NCI-H2107 treated with DMSO at 0.1 percent for 48 hours (cell line): ENCODE data around the gene PRR7.

Experiments
- DNase-seq: peaks from one replicate; lab custom pipeline; 2025; ENCODE audit not compliant: unreplicated experiment; lab: John Stamatoyannopoulos, UW

The PRR7 gene

DNA sequence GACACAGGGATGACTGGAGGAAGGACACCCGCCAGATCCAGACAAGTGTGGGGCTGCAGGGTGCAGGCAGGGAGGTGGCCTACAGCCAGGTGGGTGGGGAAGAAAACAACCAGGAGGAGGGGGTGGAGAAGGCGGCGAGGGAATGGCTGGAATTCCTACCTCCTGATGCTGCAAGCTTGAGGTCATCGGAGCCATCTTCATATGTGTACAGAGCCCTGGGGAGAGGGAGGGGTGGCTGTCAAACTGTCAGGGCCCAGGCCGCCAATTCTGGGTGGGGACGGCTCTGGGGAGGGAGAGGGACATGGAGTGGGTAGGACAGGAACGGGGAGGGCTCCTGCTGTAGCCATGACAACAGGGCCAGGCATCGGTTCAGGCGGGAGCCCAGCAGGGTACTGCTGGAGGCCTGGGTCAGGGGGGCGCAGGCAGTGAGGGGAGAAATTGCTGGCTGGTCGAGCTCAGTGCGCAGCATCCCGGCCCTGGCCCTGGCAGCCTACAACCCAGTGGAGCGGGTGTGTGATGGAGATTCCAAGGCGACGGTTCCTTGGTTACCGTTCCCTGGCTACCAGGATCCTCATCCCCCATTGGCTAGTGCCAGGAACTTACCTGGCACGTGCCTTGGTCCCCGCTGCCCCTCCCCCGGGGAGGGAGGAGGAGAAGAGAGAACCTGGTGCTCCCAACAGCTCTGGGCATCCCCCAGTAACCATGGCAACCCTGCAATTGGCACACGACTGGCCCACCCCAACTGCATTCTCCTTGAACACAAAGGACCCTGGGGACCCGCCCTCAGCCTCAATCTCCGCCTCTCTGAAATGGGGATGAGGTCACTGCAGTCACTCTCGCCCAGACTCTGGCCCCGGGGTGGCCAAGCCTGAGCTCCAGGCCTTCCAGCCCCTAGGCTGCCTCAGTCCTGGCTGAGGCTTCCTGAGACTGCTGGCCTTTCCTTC lies 22.3 kb downstream of the PRR7 start:
- DNase-seq = no peak

DNA sequence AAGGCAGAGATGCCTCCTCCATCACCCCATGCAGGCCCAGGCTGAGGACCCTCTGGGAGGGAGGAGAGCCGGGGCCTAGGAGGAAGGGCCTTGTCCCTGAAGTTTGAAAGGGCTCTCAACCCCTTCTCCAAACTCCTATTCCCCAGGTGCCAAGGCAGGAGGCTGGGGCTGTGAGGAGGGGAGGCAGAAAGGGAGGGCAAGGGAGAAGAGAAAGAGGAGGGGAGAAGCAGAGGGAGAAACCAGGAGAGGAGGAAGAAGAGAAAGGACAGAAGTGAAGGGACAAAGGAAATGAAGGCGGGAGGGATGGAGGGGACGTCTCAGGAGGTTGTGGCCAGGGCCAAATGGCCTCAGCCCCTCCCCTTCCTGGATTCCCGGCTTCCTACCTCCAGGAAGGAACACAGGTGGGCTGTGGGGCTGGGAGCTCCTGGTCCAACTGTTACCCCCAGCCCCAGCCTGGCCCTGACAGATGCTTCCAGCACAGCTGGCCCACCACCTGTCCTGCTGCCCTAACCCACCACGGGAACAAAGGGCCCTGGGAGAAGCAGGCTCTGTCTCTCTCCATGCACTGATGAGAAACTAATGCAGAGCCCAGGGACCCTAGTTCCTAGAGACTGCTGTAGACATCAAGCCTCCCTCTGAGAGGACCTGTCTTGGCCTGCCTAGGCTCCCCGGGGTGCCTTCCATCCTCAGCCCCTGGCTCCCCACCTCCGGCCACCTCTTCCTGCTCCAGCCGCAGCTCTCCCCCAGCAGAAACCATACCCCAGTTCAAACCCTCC lies 23.3 kb downstream of the PRR7 start:
- DNase-seq = no peak

DNA sequence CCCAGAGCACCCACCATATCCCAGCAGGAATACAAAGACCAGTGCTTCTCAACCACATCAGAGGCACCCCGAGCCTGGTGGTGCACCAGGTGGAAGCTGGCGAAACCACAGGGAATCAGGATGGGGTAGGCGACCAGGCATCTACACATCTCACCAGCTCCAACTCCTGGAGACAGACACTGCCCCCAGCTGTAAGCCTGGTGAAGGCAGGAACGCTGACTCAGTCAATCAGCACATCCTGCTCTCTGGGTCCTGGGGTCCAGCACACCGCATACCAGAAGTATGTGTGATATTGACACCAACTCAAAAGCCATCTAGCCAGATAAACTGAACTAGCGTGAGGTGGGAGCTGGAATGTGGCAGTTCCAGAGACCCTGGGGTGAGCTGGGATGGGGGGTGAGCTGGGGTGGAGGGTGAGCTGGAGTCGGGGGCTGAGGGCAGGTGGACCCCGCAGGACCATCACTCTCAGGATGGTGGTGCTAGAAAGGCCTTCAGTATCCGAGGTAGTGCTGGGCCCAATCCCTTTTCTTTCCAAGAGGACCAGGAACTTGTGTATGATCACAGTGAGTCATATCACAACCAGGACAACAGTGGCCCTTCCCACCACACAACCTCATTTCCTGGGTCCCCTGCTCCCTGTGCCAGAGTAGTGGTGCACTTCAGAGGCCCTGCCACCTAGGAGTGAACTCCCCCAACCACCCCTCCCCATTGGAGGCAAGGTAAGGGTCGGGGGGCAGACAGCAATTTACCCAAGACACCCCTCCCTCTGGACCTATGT lies 24.3 kb downstream of the PRR7 start:
- DNase-seq = no peak

DNA sequence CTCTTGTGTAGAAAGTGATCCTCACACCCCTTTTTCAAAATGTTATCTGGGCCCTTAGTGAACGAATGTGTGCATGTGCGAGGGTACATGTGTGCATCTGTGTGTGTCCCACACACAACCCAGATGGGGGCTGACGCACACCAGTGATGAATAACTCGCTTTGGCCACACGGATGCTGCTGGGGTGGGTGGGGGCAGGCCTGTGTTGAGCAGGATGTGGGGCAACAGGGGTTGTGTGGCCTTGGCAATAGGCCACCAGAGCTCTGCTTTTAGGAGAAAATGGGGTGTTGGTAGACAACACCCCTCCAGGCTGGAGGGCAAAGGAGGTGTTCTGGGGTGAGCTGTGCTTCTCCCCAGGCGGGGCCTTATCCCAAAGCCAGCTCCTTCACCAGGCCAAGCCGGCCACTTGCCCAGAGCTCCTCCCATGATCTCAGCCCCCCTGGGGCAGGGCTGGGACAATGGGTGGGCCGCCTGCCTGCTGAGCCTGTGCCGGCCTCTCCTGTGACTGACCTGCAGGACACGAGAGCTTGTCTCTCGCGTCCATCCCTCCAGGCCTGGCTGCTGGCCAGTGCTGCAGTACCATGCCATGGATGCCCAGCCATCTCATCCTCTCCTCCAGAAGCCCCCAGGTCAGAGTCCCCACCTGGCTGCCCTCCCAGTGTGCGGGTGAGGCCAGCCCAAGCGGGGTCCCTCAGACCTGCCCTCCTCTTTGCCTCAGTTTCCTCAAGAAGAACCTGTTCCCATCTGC lies 25.2 kb downstream of the PRR7 start:
- DNase-seq = no peak

DNA sequence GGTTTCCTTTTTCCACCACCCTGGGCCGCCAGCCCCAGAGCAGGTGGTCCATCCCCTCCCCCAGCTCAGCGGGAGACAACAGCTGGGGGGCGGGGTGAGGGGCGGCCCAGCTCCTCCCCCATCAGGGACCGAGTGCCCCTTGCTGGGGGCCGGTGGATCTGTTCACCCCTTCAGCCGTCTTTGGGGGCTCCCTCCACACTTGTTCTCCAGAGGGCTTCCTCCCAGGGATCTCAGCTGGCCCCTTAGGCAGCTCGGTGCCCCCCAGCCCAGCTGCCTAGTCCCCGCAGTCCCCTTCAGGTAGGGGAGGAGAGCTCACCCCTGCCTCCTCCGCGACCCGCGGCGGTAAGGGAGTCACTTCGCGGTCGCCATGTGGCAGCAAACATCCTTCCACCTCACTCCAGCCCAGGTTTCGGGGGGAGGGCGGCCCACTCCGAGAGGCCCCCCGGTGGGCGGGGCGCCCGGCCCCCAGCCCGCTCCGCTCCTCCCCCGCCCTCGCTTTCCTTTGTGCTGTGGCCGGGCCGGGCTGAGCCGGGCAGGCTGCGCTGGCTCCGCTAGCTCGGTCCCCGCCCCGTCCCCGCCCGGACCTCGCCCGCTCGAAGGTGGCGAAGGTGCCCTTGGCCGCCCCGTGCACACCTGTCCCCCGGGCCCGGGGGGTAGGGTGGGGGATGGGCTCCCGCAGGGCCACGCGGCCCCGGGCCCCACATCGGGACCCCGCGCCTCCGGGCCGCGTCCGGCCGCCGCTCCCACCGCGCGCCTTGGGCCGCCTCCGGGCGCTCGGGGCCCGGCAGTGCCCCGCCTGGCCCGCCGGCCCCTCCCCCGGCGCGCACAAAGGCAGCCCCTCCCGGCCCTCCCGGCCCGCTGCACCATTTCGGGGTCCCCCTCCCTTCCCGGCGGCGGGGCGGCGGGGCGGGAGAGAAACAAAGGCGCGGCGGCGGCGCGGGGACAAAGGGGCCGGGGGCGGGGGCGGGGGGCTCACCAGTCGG lies 26.1 kb downstream of the PRR7 start:
- no peak for DNase-seq

GRCh38 chr5:177473443-177474001 lies 26.9 kb downstream of the PRR7 start, which contains the start of gene DBN1:
TSS of gene DBN1 (minus strand) at chr5:177473634. CDS start at chr5:177473521, 113 bp downstream.
- no peak for DNase-seq

DNA sequence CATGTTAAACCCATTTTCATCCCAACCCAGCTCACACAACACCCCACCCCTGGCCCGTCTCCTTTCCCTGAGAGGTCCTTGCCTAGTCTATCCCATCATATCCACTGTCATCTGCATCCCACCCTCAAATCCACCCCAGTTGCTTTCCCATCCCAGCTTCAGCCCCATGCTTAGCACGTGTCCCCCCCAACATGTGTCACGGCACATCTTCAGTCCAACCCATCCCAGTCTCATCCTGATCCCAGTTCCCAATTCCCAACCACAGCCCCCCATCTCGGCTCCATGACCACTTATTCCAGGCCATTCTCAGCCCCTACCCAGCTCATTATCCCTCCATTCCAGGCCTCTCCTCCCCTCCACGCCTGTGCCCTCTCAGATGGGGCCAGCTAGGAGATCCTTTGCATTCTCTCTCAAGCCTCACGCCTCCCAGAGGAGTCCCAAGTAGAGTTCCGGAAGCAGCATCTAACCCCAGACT lies 27.4 kb downstream of the PRR7 start:
- no peak for DNase-seq

GRCh38 chr5:177474846-177475562 lies 28.4 kb downstream of the PRR7 start:
- no peak for DNase-seq

DNA sequence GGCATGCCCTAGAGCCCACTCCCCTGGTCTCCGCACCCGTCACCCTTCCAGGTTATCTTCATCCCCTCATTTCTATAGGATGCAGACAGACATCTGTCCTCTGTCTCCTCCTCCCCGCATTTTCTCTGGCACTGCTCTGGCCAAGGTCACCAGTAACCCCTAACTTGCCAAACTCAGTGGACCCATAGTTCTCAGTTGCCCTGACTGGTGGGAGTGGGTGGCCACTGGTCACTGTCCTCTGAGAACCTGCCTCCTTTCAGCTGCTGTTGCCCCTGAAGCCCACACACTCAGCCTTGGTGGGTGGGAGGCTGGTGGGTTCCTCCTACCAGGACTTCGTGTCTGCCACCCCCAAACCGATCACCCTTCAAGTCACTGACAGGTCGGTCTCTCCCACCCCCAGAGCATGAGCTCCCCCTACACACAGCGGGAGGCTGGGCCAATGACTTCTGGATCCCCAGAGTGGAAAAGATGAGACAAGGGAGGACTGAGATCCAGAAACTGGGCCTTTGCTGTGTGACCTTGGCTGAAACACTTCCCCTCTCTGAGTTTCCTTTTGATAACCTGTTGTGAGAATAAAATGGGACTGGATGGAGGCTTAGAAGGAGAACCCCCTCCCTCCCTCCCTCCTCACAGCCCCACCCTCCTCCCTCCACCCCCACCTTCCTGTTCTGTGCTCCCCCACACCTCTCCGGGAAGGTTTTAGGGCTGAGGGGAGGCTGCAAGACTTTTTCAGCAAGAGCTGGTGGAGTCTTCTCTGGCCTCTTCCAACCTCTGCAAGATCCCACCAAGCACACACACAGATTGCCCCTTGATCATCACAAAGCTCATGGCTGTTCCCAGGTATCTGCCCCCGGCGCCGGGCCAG lies 29.2 kb downstream of the PRR7 start:
- no peak for DNase-seq

DNA sequence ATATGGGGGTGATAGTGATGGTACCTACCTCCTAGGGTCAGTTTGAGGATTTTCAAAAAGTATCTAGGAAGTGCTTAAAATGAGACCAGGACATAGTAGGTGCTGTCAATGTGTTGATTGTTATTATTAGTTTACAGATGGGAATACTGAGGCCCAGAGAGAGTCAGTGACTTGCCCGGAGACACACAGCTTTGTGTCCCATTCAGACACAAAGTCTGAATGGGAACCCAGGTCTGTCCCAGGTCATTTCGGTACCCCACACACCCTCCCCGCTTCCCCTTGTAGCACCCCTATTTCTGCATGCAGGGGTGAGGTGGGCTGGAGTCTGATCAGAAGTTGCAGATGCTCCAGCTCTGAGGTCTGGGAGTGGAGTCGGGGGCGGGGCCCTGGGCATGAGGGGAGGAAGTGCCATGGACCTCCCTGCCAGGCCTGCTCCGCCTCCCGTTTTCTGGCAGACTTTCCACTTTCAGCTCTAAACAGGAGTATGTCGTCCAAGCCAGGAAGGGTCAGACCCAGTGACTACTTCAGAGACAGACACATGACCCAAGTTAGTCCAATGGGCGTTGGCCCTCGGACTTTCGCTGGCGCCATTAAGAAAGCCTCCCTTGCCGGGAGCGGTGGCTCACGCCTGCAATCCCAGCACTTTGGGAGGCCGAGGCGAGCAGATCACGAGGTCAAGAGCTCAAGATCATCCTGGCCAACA lies 30.1 kb downstream of the PRR7 start:
- DNase-seq = no peak

- DNase-seq = no peak
Observed at GRCh38 chr5:177477701-177478477, 31.3 kb downstream of the PRR7 start.

DNA sequence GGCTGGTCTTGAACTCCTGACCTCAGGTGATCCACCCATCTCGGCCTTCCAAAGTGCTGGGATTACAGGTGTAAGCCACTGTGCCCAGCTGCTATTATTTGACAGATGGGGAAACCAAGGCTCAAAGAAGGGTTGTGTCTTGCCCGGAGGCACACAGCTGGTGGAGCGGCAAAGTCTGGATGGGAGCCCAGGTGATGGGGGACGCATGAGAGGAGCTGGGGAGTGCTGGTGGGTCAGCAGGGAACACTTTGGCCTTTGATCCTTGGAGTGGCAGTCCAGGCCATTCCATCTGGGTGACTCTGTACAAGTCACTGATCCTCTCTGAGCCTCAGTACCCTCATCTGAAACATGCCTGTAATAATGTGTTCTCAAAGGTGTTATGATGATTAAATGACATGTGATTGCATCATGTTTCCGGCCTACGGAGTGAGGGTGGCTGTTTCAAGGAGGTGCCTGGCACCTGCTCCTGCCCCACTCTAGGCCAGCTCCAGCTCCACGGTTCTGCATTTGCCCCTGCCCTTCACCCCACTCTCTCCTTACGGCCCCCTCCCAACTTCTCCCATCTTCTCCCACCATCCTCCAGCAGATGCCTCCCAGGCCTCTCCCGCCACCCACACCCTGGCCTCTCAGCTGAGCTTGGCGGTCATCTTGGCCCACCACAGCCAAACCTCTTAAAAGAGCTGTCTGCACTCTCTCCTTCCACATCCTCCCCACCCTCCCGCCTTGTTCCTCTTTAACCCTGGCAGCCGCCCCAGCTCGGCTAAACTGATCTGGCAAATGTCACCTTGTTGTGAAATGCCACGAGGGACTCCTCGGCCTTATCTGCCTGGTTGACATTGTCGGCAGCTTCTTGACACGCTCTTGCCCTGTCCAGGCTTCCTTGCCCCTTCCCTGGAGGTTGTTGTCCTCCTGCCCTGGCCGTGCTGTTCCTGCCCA lies 32.4 kb downstream of the PRR7 start:
- peak; percentile 15 for DNase-seq

GRCh38 chr5:177479774-177480173 lies 33.2 kb downstream of the PRR7 start:
- no peak for DNase-seq

- no peak for DNase-seq
Observed at GRCh38 chr5:177482359-177482795, 35.8 kb downstream of the PRR7 start.

DNA sequence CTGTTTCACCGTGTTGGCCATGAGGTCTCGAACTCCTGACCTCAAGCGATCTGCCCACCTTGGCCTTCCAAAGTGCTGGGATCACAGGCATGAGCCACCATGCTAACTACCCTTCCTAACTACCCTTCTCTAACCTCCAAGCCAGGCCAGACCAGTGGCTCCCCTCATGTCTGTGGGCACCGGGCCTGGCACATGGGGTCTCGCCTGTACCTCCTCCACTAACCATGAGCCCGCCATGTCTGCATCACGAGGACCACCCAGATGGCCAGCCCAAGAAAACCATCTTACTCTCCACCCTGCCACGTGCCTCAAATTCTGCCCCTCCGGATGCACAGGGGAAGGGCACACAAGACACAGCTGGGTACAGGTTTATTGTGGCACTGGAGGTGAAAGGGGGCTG lies 36.4 kb downstream of the PRR7 start:
- no peak for DNase-seq
